Measurements from ENCODE around the gene ANKRD13B. TPM values are rescaled to one million over a fixed set of nuclear protein-coding genes. Genes with fewer than 3 reads are reported as not detected.

The ANKRD13B gene
- polyA plus RNA-seq, 2 of the 4 experiments (the other 2 are of a cell fraction) = 4.5 to 17.8 TPM

- TF ChIP-seq ATOH8 (CRISPR knock-in tag; IDR thresholded peaks at IDR 0.05; ENCODE audit: low read depth) = no peak
- no peak for TF ChIP-seq MAX (IDR thresholded peaks at IDR 0.05)
Observed at GRCh38 chr17:29597361-29598172, 4.6 kb downstream of the ANKRD13B start (continued).

- FAIRE-seq = no peak
- CTCF ChIA-PET = interaction anchor here (7.1 to 19.8 kb wide), 2 partner anchors 7 to 14 kb away, joined by 76 to 325 read pairs; partner anchors contain the start of gene ANKRD13B
Observed at GRCh38 chr17:29603109-29603674, 10.3 kb downstream of the ANKRD13B start.

More at GRCh38 chr17:29603109-29603674, 10.3 kb downstream of the ANKRD13B start:
- Histone ChIP-seq H3K27ac (no peak overlapping the region), H3K4me3 (no peak overlapping the region), H3K4me1 (no peaks in the 10 kb centered on the region), H3K9me3 (no peaks in the 10 kb centered on the region), H3K4me2 (no peak overlapping the region)
- ATAC-seq (no peak), DNase-seq (ENCODE audit: low read depth in 1 of 2, low spot score in 1 of 2) (no peak)
- WGBS (ENCODE audit: missing lambda C conversion rate) = 98% methylated on average over 6 of the region's 6 CpGs
- POLR2A ChIA-PET = no interaction called here
- no peak for TF ChIP-seq REST (IDR thresholded peaks at IDR 0.05)
- TF ChIP-seq RFX5 (IDR thresholded peaks at IDR 0.05) = no peak
- TF ChIP-seq MAFK (IDR thresholded peaks at IDR 0.05; ENCODE audit: partially characterized antibody) = no peak
- no peak for TF ChIP-seq BHLHE40 (IDR thresholded peaks at IDR 0.05; ENCODE audit: low read depth, low read length)
- no peak for TF ChIP-seq CTCF (IDR thresholded peaks at IDR 0.05)
- TF ChIP-seq PBX3 (IDR thresholded peaks at IDR 0.05) = no peak
- TF ChIP-seq E2F6 (IDR thresholded peaks at IDR 0.05; ENCODE audit: borderline replicate concordance, low read depth) = no peak
- no peak for TF ChIP-seq ESRRA (IDR thresholded peaks at IDR 0.05; ENCODE audit: borderline replicate concordance, low read length)
- TF ChIP-seq MAX (IDR thresholded peaks at IDR 0.05) = no peak
- no peak for TF ChIP-seq HMGXB4 (CRISPR knock-in tag; IDR thresholded peaks at IDR 0.05; ENCODE audit: borderline replicate concordance)
- TF ChIP-seq KDM5A (IDR thresholded peaks at IDR 0.05) = no peak
